Esophagus squamous epithelium (tissue), 5 donors: ENCODE results near the gene PKP2. TPM values are rescaled to one million over a fixed set of nuclear protein-coding genes. Genes with fewer than 3 reads are reported as not detected.

Experiments
- DNase-seq: peaks from one replicate; lab custom pipeline; 2025; lab: John Stamatoyannopoulos, UW
- H3K27ac ChIP-seq, 4 donors: fragments of 200-600 bp; sonication (generic); one replicate each; pipeline ENCODE4 v1.5.1; 2016 to 2019; ENCODE audit warnings: mild to moderate bottlenecking in 1 of 4
- H3K27me3 ChIP-seq, 4 donors: fragments of 200-600 bp; sonication (generic); 1 replicate in 3 of 4; 2 replicates in 1 of 4; pipeline versions ENCODE4 v1.5.1 to v1.6.0; 2017 to 2021; ENCODE audit warnings: antibody characterized with exemption in 1 of 4
- H3K36me3 ChIP-seq, 3 donors: fragments of 200-600 bp; sonication (generic); one replicate each; pipeline ENCODE4 v1.5.1; 2016 to 2019
- H3K4me1 ChIP-seq, 3 donors: fragments of 200-600 bp; sonication (generic); one replicate each; pipeline ENCODE4 v1.5.1; 2017 to 2019
- H3K4me3 ChIP-seq, 4 donors: fragments of 200-600 bp; sonication (generic); 1 replicate in 3 of 4; 2 replicates in 1 of 4; pipeline ENCODE4 v1.5.1; 2016 to 2019; ENCODE audit warnings: mild to moderate bottlenecking in 2 of 4, moderate library complexity in 1 of 4
- H3K9me3 ChIP-seq, 3 donors: fragments of 200-600 bp; sonication (generic); one replicate each; pipeline ENCODE4 v1.5.1; 2016 to 2019
- CTCF ChIP-seq, 6 experiments: fragments of 450-650 bp in 4 of 6; fragments of 200-600 bp in 2 of 6; sonication (generic) in 2 of 6; IDR thresholded peaks; one replicate each; pipeline ENCODE4 v1.5.1; 2016 to 2019; ENCODE audit warnings: antibody characterized with exemption in 6 of 6, mild to moderate bottlenecking in 4 of 6, moderate library complexity in 4 of 6
- POLR2A ChIP-seq, 4 donors: fragments of 450-650 bp; IDR thresholded peaks; one replicate each; pipeline ENCODE4 v1.6.1; 2017; ENCODE audit warnings: antibody characterized with exemption in 4 of 4, mild to moderate bottlenecking in 4 of 4, moderate library complexity in 3 of 4
- WGBS, 2 donors: methylation state at CpG; one replicate each; pipeline ENCODE4 v1.1.5; 2018; 5-methylcytosine and 5-hydroxymethylcytosine counted together
- intact Hi-C: fragments of 100-400 bp; cut with DNase I; formaldehyde crosslinking; loops from one replicate; pipeline ENCODE4 v1.15.0; 2022
- total RNA-seq, 4 donors: library from RNA; depleted of rRNA; stranded (reverse); fragments of >200 nt; gene quantifications; one replicate each; pipeline ENCODE4 v1.1.0, GENCODE V29; 2016
- donor health status: DM: yes; HTN: yes; CAD: no.

PKP2 gene
- total RNA-seq, 4 donors from 2014 or later: 8.5 to 22.5 (median 21.6) TPM

DNA sequence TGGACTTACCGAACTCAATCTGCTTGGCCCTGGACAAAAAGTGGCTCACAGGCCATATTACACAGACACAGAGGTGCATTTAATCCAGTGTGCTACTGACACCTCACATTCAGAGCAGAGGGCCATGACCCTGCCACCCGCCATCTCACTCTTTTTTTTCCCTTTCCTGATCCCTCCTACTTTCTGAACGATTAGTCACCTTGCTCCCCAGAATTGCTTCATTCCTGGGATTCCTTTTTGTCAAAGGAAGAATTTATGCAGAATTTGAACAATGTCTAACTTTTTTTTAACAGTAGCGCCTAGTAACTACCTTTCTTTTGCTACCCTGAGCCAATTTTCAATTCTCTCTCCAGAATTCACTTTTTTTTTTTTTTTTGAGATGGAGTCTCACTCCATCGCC lies 4.6 kb downstream of the PKP2 start:
- Histone ChIP-seq H3K9me3 (no peaks in the 10 kb centered on the region), H3K4me1 (peaks cover 0 to 45% (median 6%) of the 10 kb centered on the region in 3 donors), H3K4me3 (no peak overlapping the region), H3K27ac (peak overlapping the region in 2 of 4 donors; percentile 10 to 22), H3K36me3 (no peaks in the 10 kb centered on the region), H3K27me3 (peaks cover 0 to 53% (median 0%) of the 10 kb centered on the region in 4 donors)
- WGBS, 2 donors: 20 to 23% methylated on average over 4 to 5 of the region's 5 CpGs
- intact Hi-C loops: no loop called here
- no peak for DNase-seq
- no peak for TF ChIP-seq CTCF (IDR thresholded peaks at IDR 0.05)
- no peak for TF ChIP-seq POLR2A (IDR thresholded peaks at IDR 0.05)

DNA sequence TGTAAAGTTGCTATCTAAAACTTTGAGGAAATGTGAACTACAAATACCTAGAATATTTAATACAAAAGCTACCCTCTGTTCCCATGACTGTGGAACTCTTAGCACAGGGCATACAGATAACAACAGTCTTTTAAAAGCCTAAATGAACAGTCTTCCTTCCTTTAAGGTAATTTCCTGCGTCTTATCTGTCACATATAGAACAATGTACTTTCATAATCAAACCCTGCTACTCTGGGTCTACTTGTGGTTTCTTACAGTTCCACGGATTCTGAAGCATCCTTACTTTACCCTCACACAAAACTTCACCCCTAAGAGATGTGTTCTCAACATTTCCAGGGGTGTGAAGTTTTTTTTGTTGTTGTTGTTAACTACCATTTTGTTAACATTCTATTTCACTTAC lies 5.1 kb downstream of the PKP2 start:
- Histone ChIP-seq H3K4me1 (peaks cover 0 to 42% (median 6%) of the 10 kb centered on the region in 3 donors), H3K27me3 (peaks cover 0 to 49% (median 0%) of the 10 kb centered on the region in 4 donors), H3K36me3 (no peaks in the 10 kb centered on the region), H3K9me3 (no peaks in the 10 kb centered on the region), H3K27ac (peak overlapping the region in 1 of 4 donors; percentile 22), H3K4me3 (no peak overlapping the region)
- intact Hi-C loops: no loop called here
- WGBS, 2 donors: 21 to 33% methylated on average over 2 of the region's 2 CpGs
- TF ChIP-seq POLR2A (IDR thresholded peaks at IDR 0.05) (no peak), CTCF (IDR thresholded peaks at IDR 0.05) (no peak)
- DNase-seq: no peak

GRCh38 chr12:32889011-32889760 lies 7.4 kb downstream of the PKP2 start:
- no peaks in the 10 kb centered on the region for H3K36me3 ChIP-seq
- no peak overlapping the region for H3K4me3 ChIP-seq
- no peak for DNase-seq
- H3K27me3 ChIP-seq: peaks cover 0 to 25% (median 0%) of the 10 kb centered on the region in 4 donors
- WGBS, 2 donors: 51 to 53% methylated on average over 5 of the region's 5 CpGs
- H3K9me3 ChIP-seq: no peaks in the 10 kb centered on the region
- no peak overlapping the region for H3K27ac ChIP-seq
- intact Hi-C loops: no loop called here
- no peak for TF ChIP-seq POLR2A (IDR thresholded peaks at IDR 0.05)
- H3K4me1 ChIP-seq: peaks cover 0 to 19% (median 0%) of the 10 kb centered on the region in 3 donors

GRCh38 chr12:32887058-32887457 lies 9.5 kb downstream of the PKP2 start:
- no peak for TF ChIP-seq POLR2A (IDR thresholded peaks at IDR 0.05)
- no peak for TF ChIP-seq CTCF (IDR thresholded peaks at IDR 0.05)
- DNase-seq: no peak
- Histone ChIP-seq H3K27ac (no peak overlapping the region), H3K4me3 (no peak overlapping the region), H3K27me3 (peaks cover 0 to 5% (median 0%) of the 10 kb centered on the region in 4 donors), H3K4me1 (peaks cover 0 to 3% (median 0%) of the 10 kb centered on the region in 3 donors), H3K9me3 (no peaks in the 10 kb centered on the region), H3K36me3 (no peaks in the 10 kb centered on the region)
- intact Hi-C loops: no loop called here
- WGBS, 2 donors: 87 to 88% methylated on average over 3 of the region's 3 CpGs

- no peak overlapping the region for H3K4me3 ChIP-seq
- H3K27ac ChIP-seq: no peak overlapping the region
- H3K4me1 ChIP-seq: no peaks in the 10 kb centered on the region
- DNase-seq: no peak
- intact Hi-C loops: no loop called here
- H3K9me3 ChIP-seq: no peaks in the 10 kb centered on the region
- TF ChIP-seq CTCF (IDR thresholded peaks at IDR 0.05): no peak
- no peak for TF ChIP-seq POLR2A (IDR thresholded peaks at IDR 0.05)
- H3K27me3 ChIP-seq: peaks cover 0 to 4% (median 0%) of the 10 kb centered on the region in 4 donors
- 62 to 86% methylated on average over 4 of the region's 4 CpGs for WGBS, 2 donors
- H3K36me3 ChIP-seq: no peaks in the 10 kb centered on the region
These were observed 10.7 kb downstream of the PKP2 start for GRCh38 chr12:32885831-32886230.
